GM12892 (cell line): ENCODE results near the gene NUDT14.

Experiments used
- POLR2A ChIP-seq: IDR thresholded peaks from 2 replicates; pipeline ENCODE4 v1.6.1; 2011; ENCODE audit warnings: low read depth, low read length, control low read depth
- POLR2AphosphoS5 ChIP-seq: IDR thresholded peaks from 2 replicates; pipeline ENCODE4 v1.6.1; 2011; ENCODE audit warnings: low read depth, low read length, control low read depth
- TAF1 ChIP-seq: IDR thresholded peaks from 2 replicates; pipeline ENCODE4 v1.6.1; 2011; ENCODE audit warnings: low read depth, mild to moderate bottlenecking, control low read depth, low read length, borderline replicate concordance

DNA sequence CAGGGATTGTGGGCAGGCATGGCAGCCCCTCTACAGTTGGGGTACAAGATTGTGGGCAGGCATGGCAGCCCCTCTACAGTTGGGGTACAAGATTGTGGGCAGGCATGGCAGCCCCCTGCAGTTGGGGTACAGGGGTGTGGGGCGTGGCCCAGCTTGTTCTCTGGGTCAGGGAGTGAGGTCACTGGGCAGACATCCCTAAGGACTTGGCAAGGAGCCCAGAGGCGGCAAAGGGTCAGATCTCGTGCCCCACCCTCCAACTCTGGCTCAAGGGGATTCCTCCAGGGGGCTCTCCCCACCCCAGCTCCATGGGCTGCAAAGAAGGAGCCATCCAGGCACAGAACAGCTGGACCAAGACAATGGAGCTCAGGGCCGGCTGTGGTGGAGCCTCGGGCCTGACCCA lies 25.8 kb upstream of the NUDT14 start:
- TF ChIP-seq POLR2A (no peak), POLR2AphosphoS5 (no peak), TAF1 (no peak)
